ENCODE measurements around the gene COLEC12.

GRCh38 chr18:525036-525797 is 24.7 kb upstream of the COLEC12 start:
- TF ChIP-seq POLR2A (IDR thresholded peaks at IDR 0.05) (no peak), CTCF (IDR thresholded peaks at IDR 0.05) (no peak)

All from testis (tissue), 2 donors.